GM12873 (cell line): ENCODE data around the gene ZNF385D.

ENCODE experiments used
- CTCF ChIP-seq: IDR thresholded peaks from 2 replicates; pipeline ENCODE4 v1.5.1; 2012; ENCODE audit warnings: low read depth, mild to moderate bottlenecking, moderate library complexity, low read length, control low read depth; ENCODE audit not compliant: insufficient read depth; ENCODE audit errors: missing control alignments

Gene ZNF385D

DNA sequence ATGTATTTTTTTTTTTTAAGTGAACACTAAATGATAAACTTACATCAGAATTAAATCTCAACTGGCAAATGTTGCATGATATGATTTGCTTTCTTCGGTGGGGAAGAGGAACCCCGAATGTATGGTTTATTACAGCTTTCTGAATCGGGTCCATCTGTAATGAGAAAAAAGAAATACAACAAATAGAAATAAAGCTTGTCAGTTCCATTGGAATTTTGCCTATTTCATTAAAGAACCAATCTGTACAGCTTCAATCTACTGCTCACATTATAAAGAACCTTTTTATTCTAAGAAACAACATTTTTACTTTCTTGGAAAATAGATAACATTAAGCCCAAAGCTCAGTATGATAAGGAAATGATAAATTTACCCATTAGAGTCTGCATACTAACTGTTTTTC is 186.5 kb downstream of the ZNF385D start:
- TF ChIP-seq CTCF, result no peak

- TF ChIP-seq CTCF, result no peak
Observed at GRCh38 chr3:21562243-21562642, 188.8 kb downstream of the ZNF385D start.

DNA sequence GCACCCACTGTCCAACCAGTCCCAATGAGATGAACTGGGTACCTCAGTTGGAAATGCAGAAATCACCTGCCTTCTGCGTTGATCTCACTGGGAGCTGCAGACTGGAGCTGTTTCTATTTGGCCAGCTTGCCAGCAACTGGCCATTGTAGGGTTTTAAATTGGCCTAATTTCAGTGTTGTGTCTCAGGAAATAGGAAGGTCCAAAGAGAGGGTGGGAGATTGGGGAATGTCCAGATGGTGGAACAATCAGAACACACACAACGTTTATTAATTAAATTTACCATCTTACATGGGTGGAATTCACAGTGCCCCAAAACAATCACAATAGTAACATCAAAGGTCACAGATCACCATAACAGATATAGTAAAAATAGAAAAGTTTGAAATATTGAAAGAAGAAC is 189.5 kb downstream of the ZNF385D start:
- no peak for TF ChIP-seq CTCF

DNA sequence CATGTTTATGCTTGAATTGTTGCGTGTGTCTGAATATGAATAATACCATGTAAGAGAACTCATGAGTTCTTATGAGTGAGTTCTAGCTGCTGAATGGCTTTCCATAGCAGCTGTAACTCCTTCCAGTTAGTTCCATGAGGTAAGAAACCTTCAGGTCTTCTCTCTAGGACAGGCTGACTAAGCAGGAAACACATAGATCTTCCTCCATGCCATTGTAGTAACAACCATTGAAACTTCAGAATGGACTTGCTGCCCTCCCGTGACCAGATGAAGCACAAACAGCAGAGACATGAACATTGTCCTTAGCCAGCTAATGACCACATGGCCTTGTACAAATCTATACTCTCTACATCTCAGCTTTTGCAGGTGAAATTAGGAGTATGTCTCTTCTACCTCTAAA is 200.0 kb downstream of the ZNF385D start:
- TF ChIP-seq CTCF, result no peak

DNA sequence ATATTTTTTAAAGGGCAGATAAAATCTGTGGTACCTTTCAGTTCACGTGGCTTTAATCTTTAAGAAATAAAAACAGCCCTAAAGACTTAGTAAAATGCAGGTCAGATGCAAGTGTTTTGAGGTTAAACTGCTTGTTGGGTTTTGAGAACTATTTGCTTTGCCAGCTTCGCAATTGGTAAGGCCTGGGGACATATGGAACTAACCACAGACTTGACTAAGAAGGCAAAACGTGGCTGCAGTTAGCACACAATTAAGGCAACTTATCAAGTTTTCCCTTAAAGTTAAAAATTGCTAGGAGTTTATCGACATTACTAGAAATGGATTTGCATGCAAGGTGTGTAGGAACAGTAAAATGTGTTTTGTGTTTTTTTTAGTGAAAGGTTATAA is 206.9 kb downstream of the ZNF385D start:
- TF ChIP-seq CTCF, result no peak

DNA sequence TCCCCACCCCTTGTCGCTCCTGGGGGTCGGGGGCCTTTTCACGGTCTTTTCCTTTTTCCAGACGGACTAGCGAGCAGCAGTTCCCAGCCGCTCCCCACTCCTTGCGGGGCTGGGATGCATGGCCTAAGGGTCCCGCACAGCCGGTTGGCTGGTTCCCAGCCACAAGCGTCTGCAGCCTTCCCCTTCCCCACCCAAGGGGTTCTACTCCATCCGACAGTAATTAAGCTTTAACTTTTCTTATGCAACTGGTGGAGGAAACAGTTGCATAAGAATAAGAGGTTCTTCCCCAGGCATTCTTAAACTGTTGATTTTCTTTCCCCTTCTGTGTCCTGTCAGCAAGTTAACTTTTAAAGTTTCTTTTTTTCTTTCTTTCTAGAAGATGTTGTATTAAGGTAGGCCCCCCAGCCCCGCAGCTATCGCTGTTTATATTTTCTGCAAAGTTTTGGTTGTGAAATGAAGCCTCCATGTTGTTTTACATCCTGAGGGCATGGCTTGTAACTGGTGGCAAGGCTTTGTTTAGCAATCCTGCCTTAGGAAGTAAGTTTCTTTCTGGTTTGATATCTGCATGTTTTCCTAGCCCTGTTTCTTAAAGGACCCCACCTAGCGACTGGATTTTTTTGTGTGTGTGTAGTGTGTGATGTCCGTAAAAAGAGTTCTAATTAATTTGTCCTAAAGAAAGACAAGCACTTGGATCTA is 207.5 kb downstream of the ZNF385D start:
- TF ChIP-seq CTCF, result no peak

DNA sequence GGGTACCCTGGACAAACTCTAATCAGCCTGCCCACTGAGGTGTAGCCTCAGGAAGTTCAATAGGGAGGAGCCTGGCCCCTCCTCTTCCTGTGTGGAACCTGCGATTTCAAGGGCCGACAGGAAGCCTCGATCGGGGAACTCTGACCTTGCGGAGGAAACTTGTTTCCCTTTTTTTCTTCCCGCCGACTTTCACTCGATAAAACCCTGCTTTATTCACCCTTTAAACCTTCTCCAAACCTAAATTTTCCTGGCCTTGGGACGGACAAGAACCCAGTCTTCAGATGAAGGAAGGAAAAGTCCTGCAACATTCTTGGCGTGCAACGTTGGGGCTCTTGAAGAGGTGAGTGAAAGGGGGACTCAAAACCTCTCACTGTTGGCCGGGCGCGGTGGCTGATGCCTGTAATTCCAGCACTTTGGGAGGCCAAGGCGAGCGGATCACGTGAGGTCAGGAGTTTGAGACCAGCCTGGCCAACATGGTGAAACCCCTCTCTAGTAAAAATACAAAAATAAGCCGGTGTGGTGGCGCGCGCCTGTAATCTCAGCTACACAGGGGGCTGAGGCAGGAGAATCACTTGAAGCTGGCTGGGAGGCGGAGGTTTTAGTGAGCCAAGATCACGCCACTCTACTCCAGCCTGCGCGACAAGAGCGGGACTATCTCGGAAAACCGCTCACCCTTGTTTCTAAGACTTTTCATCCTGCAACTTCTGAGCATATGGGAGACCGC is 208.2 kb downstream of the ZNF385D start:
- no peak for TF ChIP-seq CTCF
